ENCODE measurements around the gene SEMA6B.

DNA sequence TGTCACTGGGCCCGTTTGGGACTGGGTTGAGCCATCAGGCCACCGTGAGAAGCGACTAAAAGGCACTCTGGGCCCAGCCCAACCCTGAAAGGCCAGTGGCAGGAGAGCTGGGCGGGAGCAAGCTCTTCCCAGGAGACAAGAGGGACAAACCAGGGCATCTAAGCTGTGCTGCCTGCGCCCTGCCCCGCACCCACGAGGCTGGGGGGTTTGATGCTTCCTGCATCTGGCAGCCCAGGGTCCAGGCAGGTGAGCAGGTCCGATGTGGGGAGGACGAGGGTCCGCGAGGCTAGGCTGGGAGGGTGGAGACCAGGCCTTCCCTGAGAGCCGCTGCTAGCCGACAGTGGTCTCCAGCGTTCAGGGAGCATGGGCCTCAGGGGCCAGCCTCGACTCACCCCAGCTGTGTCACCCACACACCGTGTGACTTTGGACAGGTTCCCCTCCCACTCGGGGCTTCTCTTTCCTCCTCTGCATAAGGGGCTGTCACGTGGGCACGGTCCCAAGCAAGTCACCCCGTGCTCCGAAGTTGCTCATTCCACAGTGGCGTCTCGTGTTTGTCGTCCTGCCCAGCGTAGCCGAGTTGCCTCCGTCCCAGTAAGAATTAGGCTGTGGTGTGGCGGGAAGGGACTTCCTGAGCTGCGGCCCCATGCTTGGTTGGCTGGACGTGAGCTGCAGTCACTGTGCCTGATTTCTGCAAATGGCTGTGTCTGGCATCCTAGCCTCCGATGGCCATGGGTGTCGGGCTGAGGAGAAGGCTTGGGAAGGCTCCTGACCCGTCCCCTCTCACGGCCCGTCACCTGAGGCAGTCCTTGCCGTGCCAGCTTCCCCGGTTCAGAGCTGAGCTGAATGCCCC lies 57.0 kb downstream of the SEMA6B start:
- TF ChIP-seq, protein P1, sequence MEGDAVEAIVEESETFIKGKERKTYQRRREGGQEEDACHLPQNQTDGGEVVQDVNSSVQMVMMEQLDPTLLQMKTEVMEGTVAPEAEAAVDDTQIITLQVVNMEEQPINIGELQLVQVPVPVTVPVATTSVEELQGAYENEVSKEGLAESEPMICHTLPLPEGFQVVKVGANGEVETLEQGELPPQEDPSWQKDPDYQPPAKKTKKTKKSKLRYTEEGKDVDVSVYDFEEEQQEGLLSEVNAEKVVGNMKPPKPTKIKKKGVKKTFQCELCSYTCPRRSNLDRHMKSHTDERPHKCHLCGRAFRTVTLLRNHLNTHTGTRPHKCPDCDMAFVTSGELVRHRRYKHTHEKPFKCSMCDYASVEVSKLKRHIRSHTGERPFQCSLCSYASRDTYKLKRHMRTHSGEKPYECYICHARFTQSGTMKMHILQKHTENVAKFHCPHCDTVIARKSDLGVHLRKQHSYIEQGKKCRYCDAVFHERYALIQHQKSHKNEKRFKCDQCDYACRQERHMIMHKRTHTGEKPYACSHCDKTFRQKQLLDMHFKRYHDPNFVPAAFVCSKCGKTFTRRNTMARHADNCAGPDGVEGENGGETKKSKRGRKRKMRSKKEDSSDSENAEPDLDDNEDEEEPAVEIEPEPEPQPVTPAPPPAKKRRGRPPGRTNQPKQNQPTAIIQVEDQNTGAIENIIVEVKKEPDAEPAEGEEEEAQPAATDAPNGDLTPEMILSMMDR (conservative IDR thresholded peaks at IDR 0.05), result no peak
- TF ChIP-seq ZFX (IDR thresholded peaks at IDR 0.05), result no peak
